ENCODE measurements around the gene PLEKHA6.

PLEKHA6 gene

GRCh38 chr1:204286315-204286714, 73.4 kb downstream of the PLEKHA6 start:
- no peak for FAIRE-seq
- no peak for TF ChIP-seq POLR2AphosphoS5 (IDR thresholded peaks at IDR 0.05; ENCODE audit: low read depth, low read length)
- no peak for TF ChIP-seq POU2F2 (IDR thresholded peaks at IDR 0.05; ENCODE audit: low read depth, low read length)
- TF ChIP-seq POLR2A (IDR thresholded peaks at IDR 0.05; ENCODE audit: low read depth, low read length): no peak
- TF ChIP-seq PAX5 (IDR thresholded peaks at IDR 0.05; ENCODE audit: insufficient read depth, low read length, severe bottlenecking): no peak
- no peak for TF ChIP-seq TAF1 (IDR thresholded peaks at IDR 0.05; ENCODE audit: low read depth, low read length)
- no peak for TF ChIP-seq SPI1 (IDR thresholded peaks at IDR 0.05; ENCODE audit: low read depth, low read length)
- DNase-seq (ENCODE audit: insufficient read length, low spot score): no peak

GRCh38 chr1:204285436-204286305, 74.1 kb downstream of the PLEKHA6 start:
- DNase-seq (ENCODE audit: insufficient read length, low spot score) (no peak), FAIRE-seq (no peak)
- TF ChIP-seq POU2F2 (IDR thresholded peaks at IDR 0.05; ENCODE audit: low read depth, low read length) (no peak), POLR2A (IDR thresholded peaks at IDR 0.05; ENCODE audit: low read depth, low read length) (no peak), PAX5 (IDR thresholded peaks at IDR 0.05; ENCODE audit: insufficient read depth, low read length, severe bottlenecking) (no peak), SPI1 (IDR thresholded peaks at IDR 0.05; ENCODE audit: low read depth, low read length) (no peak), TAF1 (IDR thresholded peaks at IDR 0.05; ENCODE audit: low read depth, low read length) (no peak), POLR2AphosphoS5 (IDR thresholded peaks at IDR 0.05; ENCODE audit: low read depth, low read length) (no peak)

- DNase-seq (ENCODE audit: insufficient read length, low spot score): no peak
- FAIRE-seq: no peak
- no peak for TF ChIP-seq POU2F2 (IDR thresholded peaks at IDR 0.05; ENCODE audit: low read depth, low read length)
- TF ChIP-seq SPI1 (IDR thresholded peaks at IDR 0.05; ENCODE audit: low read depth, low read length): no peak
These were observed 74.8 kb downstream of the PLEKHA6 start for GRCh38 chr1:204284929-204285328.

GRCh38 chr1:204283711-204284651, 75.7 kb downstream of the PLEKHA6 start:
- FAIRE-seq: no peak
- DNase-seq (ENCODE audit: insufficient read length, low spot score): no peak
- TF ChIP-seq SPI1 (IDR thresholded peaks at IDR 0.05; ENCODE audit: low read depth, low read length) (no peak), TAF1 (IDR thresholded peaks at IDR 0.05; ENCODE audit: low read depth, low read length) (no peak), POLR2AphosphoS5 (IDR thresholded peaks at IDR 0.05; ENCODE audit: low read depth, low read length) (no peak), POU2F2 (IDR thresholded peaks at IDR 0.05; ENCODE audit: low read depth, low read length) (no peak), POLR2A (IDR thresholded peaks at IDR 0.05; ENCODE audit: low read depth, low read length) (no peak), PAX5 (IDR thresholded peaks at IDR 0.05; ENCODE audit: insufficient read depth, low read length, severe bottlenecking) (no peak)

GRCh38 chr1:204282761-204283221, 76.9 kb downstream of the PLEKHA6 start:
- TF ChIP-seq TAF1 (IDR thresholded peaks at IDR 0.05; ENCODE audit: low read depth, low read length) (no peak), PAX5 (IDR thresholded peaks at IDR 0.05; ENCODE audit: insufficient read depth, low read length, severe bottlenecking) (no peak), POLR2A (IDR thresholded peaks at IDR 0.05; ENCODE audit: low read depth, low read length) (no peak), SPI1 (IDR thresholded peaks at IDR 0.05; ENCODE audit: low read depth, low read length) (no peak), POLR2AphosphoS5 (IDR thresholded peaks at IDR 0.05; ENCODE audit: low read depth, low read length) (no peak), POU2F2 (IDR thresholded peaks at IDR 0.05; ENCODE audit: low read depth, low read length) (no peak)
- FAIRE-seq (no peak), DNase-seq (ENCODE audit: insufficient read length, low spot score) (no peak)

GRCh38 chr1:204280099-204280961, 79.4 kb downstream of the PLEKHA6 start:
- TF ChIP-seq TAF1 (IDR thresholded peaks at IDR 0.05; ENCODE audit: low read depth, low read length) (no peak), POLR2AphosphoS5 (IDR thresholded peaks at IDR 0.05; ENCODE audit: low read depth, low read length) (no peak), SPI1 (IDR thresholded peaks at IDR 0.05; ENCODE audit: low read depth, low read length) (no peak), PAX5 (IDR thresholded peaks at IDR 0.05; ENCODE audit: insufficient read depth, low read length, severe bottlenecking) (no peak), POLR2A (IDR thresholded peaks at IDR 0.05; ENCODE audit: low read depth, low read length) (no peak), POU2F2 (IDR thresholded peaks at IDR 0.05; ENCODE audit: low read depth, low read length) (no peak)
- DNase-seq (ENCODE audit: insufficient read length, low spot score) (no peak), FAIRE-seq (no peak)

GRCh38 chr1:204278958-204279357, 80.8 kb downstream of the PLEKHA6 start:
- FAIRE-seq (no peak), DNase-seq (ENCODE audit: insufficient read length, low spot score) (no peak)
- TF ChIP-seq POLR2AphosphoS5 (IDR thresholded peaks at IDR 0.05; ENCODE audit: low read depth, low read length) (no peak), POLR2A (IDR thresholded peaks at IDR 0.05; ENCODE audit: low read depth, low read length) (no peak), SPI1 (IDR thresholded peaks at IDR 0.05; ENCODE audit: low read depth, low read length) (no peak), TAF1 (IDR thresholded peaks at IDR 0.05; ENCODE audit: low read depth, low read length) (no peak), PAX5 (IDR thresholded peaks at IDR 0.05; ENCODE audit: insufficient read depth, low read length, severe bottlenecking) (no peak), POU2F2 (IDR thresholded peaks at IDR 0.05; ENCODE audit: low read depth, low read length) (no peak)

- no peak for TF ChIP-seq POU2F2 (IDR thresholded peaks at IDR 0.05; ENCODE audit: low read depth, low read length)
- no peak for TF ChIP-seq PAX5 (IDR thresholded peaks at IDR 0.05; ENCODE audit: insufficient read depth, low read length, severe bottlenecking)
- no peak for TF ChIP-seq POLR2AphosphoS5 (IDR thresholded peaks at IDR 0.05; ENCODE audit: low read depth, low read length)
- no peak for TF ChIP-seq TAF1 (IDR thresholded peaks at IDR 0.05; ENCODE audit: low read depth, low read length)
- TF ChIP-seq POLR2A (IDR thresholded peaks at IDR 0.05; ENCODE audit: low read depth, low read length): no peak
- no peak for TF ChIP-seq SPI1 (IDR thresholded peaks at IDR 0.05; ENCODE audit: low read depth, low read length)
- DNase-seq (ENCODE audit: insufficient read length, low spot score) (no peak), FAIRE-seq (no peak)
These were observed 81.5 kb downstream of the PLEKHA6 start for GRCh38 chr1:204278251-204278650.

Data from GM12891 (cell line).